ENCODE data around the gene HSF5. TPM values are rescaled to one million over a fixed set of nuclear protein-coding genes. Genes with fewer than 3 reads are reported as not detected.

The HSF5 gene
- total and polyA plus RNA-seq, 2 of the 13 experiments (the other 11 are each of a cell fraction or from before 2014, with no cell fraction given), result not detected

DNA sequence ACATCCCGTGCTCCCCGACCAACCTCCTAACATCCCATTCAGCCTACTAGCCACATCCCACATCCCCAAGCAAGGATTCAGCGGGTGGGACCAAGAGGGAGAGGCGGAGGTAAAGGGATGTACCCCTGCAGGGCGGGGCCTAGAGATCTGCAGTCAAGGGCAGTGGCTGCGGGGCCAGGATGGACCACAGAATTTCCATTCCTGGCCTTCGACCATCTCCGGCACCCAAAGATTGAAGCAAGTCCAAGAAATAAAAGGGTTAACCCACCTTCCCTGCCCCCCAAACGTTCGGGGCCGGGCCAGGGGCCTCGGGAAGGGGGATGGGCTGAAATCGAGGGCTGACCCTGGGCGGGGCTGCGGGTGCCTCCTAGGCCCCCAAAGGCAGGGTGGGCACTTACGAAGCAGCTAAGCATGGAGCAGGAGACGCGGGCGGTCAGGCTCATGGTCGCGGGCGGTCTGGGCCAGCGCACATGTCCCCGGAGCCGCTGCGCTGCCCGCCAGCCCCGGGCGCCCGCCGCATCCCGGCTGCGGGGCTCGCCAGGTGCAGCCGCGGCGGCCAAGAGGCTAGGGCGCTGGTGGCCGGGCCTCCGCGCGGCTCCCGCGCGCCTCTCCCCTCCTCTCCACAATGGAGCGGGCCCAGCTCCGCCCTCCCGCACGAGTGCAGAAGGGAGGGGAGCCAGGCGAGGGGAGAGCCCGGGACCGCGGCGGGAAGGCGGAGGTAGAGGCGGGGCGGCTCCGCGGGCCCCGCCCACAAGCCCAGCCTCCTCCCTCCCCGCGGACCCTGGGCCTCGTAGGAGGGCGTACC, 26.0 kb upstream of the HSF5 start, which contains the start of gene MTMR4 (continued):
- TF ChIP-seq PHF20 (CRISPR knock-in tag; IDR thresholded peaks at IDR 0.05) (peak; percentile 52; the same call in 1 of the 2 replicates), ZBTB21 (CRISPR knock-in tag; IDR thresholded peaks at IDR 0.05) (no peak), SIX1 (CRISPR knock-in tag; IDR thresholded peaks at IDR 0.05; ENCODE audit: borderline replicate concordance) (no peak), ISX (CRISPR knock-in tag; conservative IDR thresholded peaks at IDR 0.05) (no peak), MIER3 (CRISPR knock-in tag; IDR thresholded peaks at IDR 0.05; ENCODE audit: borderline replicate concordance) (0 out of 2 replicates have a peak, but pooled peaks have one; percentile 32), ZNF235 (CRISPR knock-in tag; IDR thresholded peaks at IDR 0.05; ENCODE audit: borderline replicate concordance) (no peak), ZNF672 (CRISPR knock-in tag; IDR thresholded peaks at IDR 0.05) (no peak), PCBP1 (IDR thresholded peaks at IDR 0.05; ENCODE audit: borderline replicate concordance, low read depth, low read length) (no peak), ARID2 (CRISPR knock-in tag; IDR thresholded peaks at IDR 0.05; ENCODE audit: borderline replicate concordance) (no peak), SOX5 (CRISPR knock-in tag; IDR thresholded peaks at IDR 0.05; ENCODE audit: borderline replicate concordance) (peak; percentile 59; the same call in 1 of the 2 replicates), FOXJ3 (CRISPR knock-in tag; IDR thresholded peaks at IDR 0.05; ENCODE audit: borderline replicate concordance) (no peak), TBX2 (CRISPR knock-in tag; IDR thresholded peaks at IDR 0.05; ENCODE audit: borderline replicate concordance) (peak; percentile 36; the same call in 1 of the 2 replicates), CHCHD3 (CRISPR knock-in tag; IDR thresholded peaks at IDR 0.05) (no peak), ZNF350 (CRISPR knock-in tag; IDR thresholded peaks at IDR 0.05; ENCODE audit: borderline replicate concordance, low read depth) (no peak), FOSL2 (CRISPR knock-in tag; IDR thresholded peaks at IDR 0.05) (no peak), ZNF430 (CRISPR knock-in tag; IDR thresholded peaks at IDR 0.05) (no peak), ZNF496 (CRISPR knock-in tag; IDR thresholded peaks at IDR 0.05; ENCODE audit: insufficient replicate concordance) (no peak), ZNF766 (CRISPR knock-in tag; IDR thresholded peaks at IDR 0.05; ENCODE audit: borderline replicate concordance) (no peak), ZNF549 (CRISPR knock-in tag; IDR thresholded peaks at IDR 0.05) (no peak)
- TF ChIP-seq, protein P1, sequence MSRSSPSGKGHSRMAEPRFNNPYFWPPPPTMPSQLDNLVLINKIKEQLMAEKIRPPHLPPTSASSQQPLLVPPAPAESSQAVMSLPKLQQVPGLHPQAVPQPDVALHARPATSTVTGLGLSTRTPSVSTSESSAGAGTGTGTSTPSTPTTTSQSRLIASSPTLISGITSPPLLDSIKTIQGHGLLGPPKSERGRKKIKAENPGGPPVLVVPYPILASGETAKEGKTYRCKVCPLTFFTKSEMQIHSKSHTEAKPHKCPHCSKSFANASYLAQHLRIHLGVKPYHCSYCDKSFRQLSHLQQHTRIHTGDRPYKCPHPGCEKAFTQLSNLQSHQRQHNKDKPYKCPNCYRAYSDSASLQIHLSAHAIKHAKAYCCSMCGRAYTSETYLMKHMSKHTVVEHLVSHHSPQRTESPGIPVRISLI (CRISPR knock-in tag; IDR thresholded peaks at IDR 0.05; ENCODE audit: borderline replicate concordance), result no peak
- TF ChIP-seq, protein P2, sequence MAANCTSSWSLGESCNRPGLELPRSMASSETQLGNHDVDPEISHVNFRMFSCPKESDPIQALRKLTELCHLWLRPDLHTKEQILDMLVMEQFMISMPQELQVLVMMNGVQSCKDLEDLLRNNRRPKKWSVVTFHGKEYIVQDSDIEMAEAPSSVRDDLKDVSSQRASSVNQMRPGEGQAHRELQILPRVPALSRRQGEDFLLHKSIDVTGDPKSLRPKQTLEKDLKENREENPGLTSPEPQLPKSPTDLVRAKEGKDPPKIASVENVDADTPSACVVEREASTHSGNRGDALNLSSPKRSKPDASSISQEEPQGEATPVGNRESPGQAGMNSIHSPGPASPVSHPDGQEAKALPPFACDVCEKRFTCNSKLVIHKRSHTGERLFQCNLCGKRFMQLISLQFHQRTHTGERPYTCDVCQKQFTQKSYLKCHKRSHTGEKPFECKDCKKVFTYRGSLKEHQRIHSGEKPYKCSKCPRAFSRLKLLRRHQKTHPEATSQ (CRISPR knock-in tag; IDR thresholded peaks at IDR 0.05; ENCODE audit: borderline replicate concordance), result no peak
- TF ChIP-seq, protein P3, sequence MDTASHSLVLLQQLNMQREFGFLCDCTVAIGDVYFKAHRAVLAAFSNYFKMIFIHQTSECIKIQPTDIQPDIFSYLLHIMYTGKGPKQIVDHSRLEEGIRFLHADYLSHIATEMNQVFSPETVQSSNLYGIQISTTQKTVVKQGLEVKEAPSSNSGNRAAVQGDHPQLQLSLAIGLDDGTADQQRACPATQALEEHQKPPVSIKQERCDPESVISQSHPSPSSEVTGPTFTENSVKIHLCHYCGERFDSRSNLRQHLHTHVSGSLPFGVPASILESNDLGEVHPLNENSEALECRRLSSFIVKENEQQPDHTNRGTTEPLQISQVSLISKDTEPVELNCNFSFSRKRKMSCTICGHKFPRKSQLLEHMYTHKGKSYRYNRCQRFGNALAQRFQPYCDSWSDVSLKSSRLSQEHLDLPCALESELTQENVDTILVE (CRISPR knock-in tag; IDR thresholded peaks at IDR 0.05), result no peak
- TF ChIP-seq, protein P4, sequence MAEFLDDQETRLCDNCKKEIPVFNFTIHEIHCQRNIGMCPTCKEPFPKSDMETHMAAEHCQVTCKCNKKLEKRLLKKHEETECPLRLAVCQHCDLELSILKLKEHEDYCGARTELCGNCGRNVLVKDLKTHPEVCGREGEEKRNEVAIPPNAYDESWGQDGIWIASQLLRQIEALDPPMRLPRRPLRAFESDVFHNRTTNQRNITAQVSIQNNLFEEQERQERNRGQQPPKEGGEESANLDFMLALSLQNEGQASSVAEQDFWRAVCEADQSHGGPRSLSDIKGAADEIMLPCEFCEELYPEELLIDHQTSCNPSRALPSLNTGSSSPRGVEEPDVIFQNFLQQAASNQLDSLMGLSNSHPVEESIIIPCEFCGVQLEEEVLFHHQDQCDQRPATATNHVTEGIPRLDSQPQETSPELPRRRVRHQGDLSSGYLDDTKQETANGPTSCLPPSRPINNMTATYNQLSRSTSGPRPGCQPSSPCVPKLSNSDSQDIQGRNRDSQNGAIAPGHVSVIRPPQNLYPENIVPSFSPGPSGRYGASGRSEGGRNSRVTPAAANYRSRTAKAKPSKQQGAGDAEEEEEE (CRISPR knock-in tag; IDR thresholded peaks at IDR 0.05; ENCODE audit: borderline replicate concordance), result no peak

Measured in HepG2 (cell line).